NCI-H510A treated with DMSO at 0.1 percent for 48 hours (cell line): ENCODE data around the gene EMID1.
A peak's percentile ranks its signal among the peaks of the same experiment; 100 is the strongest.

Experiments used
- DNase-seq: peaks from one replicate; lab custom pipeline; 2025; lab: John Stamatoyannopoulos, UW

Gene EMID1

GRCh38 chr22:29205594-29206371 is at the start of gene EMID1:
EMID1 (plus strand) TSS chr22:29205896; CDS start chr22:29206039, 143 bp downstream.
- peak; percentile 13 for DNase-seq

GRCh38 chr22:29155966-29156365 is 49.7 kb upstream of the EMID1 start:
- no peak for DNase-seq

- DNase-seq: no peak
Observed at GRCh38 chr22:29156507-29156906, 49.2 kb upstream of the EMID1 start.

GRCh38 chr22:29157759-29158535 is 47.7 kb upstream of the EMID1 start:
- no peak for DNase-seq

GRCh38 chr22:29158546-29158945 is 47.1 kb upstream of the EMID1 start:
- no peak for DNase-seq

GRCh38 chr22:29163808-29164207 is 41.9 kb upstream of the EMID1 start:
- no peak for DNase-seq

GRCh38 chr22:29165321-29166060 is 40.2 kb upstream of the EMID1 start:
- no peak for DNase-seq

GRCh38 chr22:29166180-29166579 is 39.5 kb upstream of the EMID1 start:
- DNase-seq: no peak

- no peak for DNase-seq
Observed at GRCh38 chr22:29167032-29167911, 38.4 kb upstream of the EMID1 start.

- no peak for DNase-seq
Observed at GRCh38 chr22:29171721-29172120, 34.0 kb upstream of the EMID1 start.

- no peak for DNase-seq
Observed at GRCh38 chr22:29172216-29172615, 33.5 kb upstream of the EMID1 start.

GRCh38 chr22:29175312-29175835 is 30.3 kb upstream of the EMID1 start:
- no peak for DNase-seq

GRCh38 chr22:29183971-29184848 is 21.5 kb upstream of the EMID1 start:
- DNase-seq: no peak

GRCh38 chr22:29184849-29185490 is 20.7 kb upstream of the EMID1 start:
- DNase-seq: no peak

GRCh38 chr22:29186302-29186701 is 19.4 kb upstream of the EMID1 start:
- no peak for DNase-seq

GRCh38 chr22:29187831-29188230 is 17.9 kb upstream of the EMID1 start:
- no peak for DNase-seq

- DNase-seq: no peak
Observed at GRCh38 chr22:29190051-29190450, 15.6 kb upstream of the EMID1 start.

GRCh38 chr22:29190918-29191317 is 14.8 kb upstream of the EMID1 start:
- no peak for DNase-seq

- DNase-seq: no peak
Observed at GRCh38 chr22:29193021-29193420, 12.7 kb upstream of the EMID1 start.

GRCh38 chr22:29194184-29194583 is 11.5 kb upstream of the EMID1 start:
- no peak for DNase-seq
